Glutamatergic neuron (in vitro differentiated cells): ENCODE results near the gene OTULIN. TPM values are rescaled to one million over a fixed set of nuclear protein-coding genes. Genes with fewer than 3 reads are reported as not detected.
A peak's percentile ranks its signal among the peaks of the same experiment; 100 is the strongest.

Source experiments
- DNase-seq: peaks from one replicate; pipeline ENCODE4 v3.0.0; 2022
- H3K27ac Mint-ChIP-seq: one replicate; pipeline ENCODE4 v1.8.0; 2020; ENCODE audit warnings: mild to moderate bottlenecking, mixed read lengths, inconsistent platforms; ENCODE audit not compliant: unreplicated experiment
- H3K27me3 Mint-ChIP-seq: one replicate; pipeline ENCODE4 v1.8.0; 2020; ENCODE audit warnings: mild to moderate bottlenecking, moderate library complexity, mixed read lengths, inconsistent platforms; ENCODE audit not compliant: unreplicated experiment
- H3K36me3 Mint-ChIP-seq: one replicate; pipeline ENCODE4 v1.8.0; 2020; ENCODE audit warnings: mild to moderate bottlenecking, mixed read lengths, inconsistent platforms; ENCODE audit not compliant: unreplicated experiment
- H3K4me1 Mint-ChIP-seq: one replicate; pipeline ENCODE4 v1.8.0; 2020; ENCODE audit warnings: mild to moderate bottlenecking, low read depth, mixed read lengths, inconsistent platforms; ENCODE audit not compliant: unreplicated experiment
- H3K4me3 Mint-ChIP-seq: one replicate; pipeline ENCODE4 v1.8.0; 2020; ENCODE audit warnings: mild to moderate bottlenecking, mixed read lengths, inconsistent platforms; ENCODE audit not compliant: unreplicated experiment
- H3K9me3 Mint-ChIP-seq: one replicate; pipeline ENCODE4 v1.8.0; 2020; ENCODE audit warnings: mild to moderate bottlenecking, moderate library complexity, mixed read lengths, inconsistent platforms; ENCODE audit not compliant: unreplicated experiment
- CTCF ChIP-seq: fragments of 200-600 bp; sonication (generic); IDR thresholded peaks from one replicate; pipeline ENCODE4 v1.5.0; 2021; ENCODE audit not compliant: partially characterized antibody, unreplicated experiment
- total RNA-seq: library from RNA; stranded (reverse); fragmentation: NEBNext Ultra II Directional; extraction: Animal tissue kit (Norgen Biotek cat#: 25700); gene quantifications from one replicate; pipeline ENCODE4 v1.2.1, GENCODE V29; 2021; ENCODE audit not compliant: unreplicated experiment

OTULIN gene
- total RNA-seq, 1 donor from 2014 or later = 17.7 TPM

- no peak for TF ChIP-seq CTCF
- Mint-ChIP-seq H3K4me1 (peaks cover 33% of the 10 kb centered on the region), H3K27me3 (peaks cover 9% of the 10 kb centered on the region), H3K4me3 (peak overlapping the region; percentile 34), H3K36me3 (peaks cover 12% of the 10 kb centered on the region), H3K9me3 (peaks cover 4% of the 10 kb centered on the region), H3K27ac (peak overlapping the region; percentile 85)
- no peak for DNase-seq
Measured at GRCh38 chr5:14727928-14728458, 63.5 kb downstream of the OTULIN start.

GRCh38 chr5:14728459-14728938 is 64.0 kb downstream of the OTULIN start:
- peak overlapping the region; percentile 85 for H3K27ac Mint-ChIP-seq
- H3K4me3 Mint-ChIP-seq = no peak overlapping the region
- peaks cover 9% of the 10 kb centered on the region for H3K27me3 Mint-ChIP-seq
- H3K36me3 Mint-ChIP-seq = peaks cover 12% of the 10 kb centered on the region
- no peak for TF ChIP-seq CTCF
- H3K4me1 Mint-ChIP-seq = peaks cover 36% of the 10 kb centered on the region
- DNase-seq = no peak
- H3K9me3 Mint-ChIP-seq = peaks cover 4% of the 10 kb centered on the region

GRCh38 chr5:14729448-14730385 is 65.2 kb downstream of the OTULIN start:
- Mint-ChIP-seq H3K27me3 (peaks cover 9% of the 10 kb centered on the region), H3K9me3 (peaks cover 4% of the 10 kb centered on the region), H3K4me3 (no peak overlapping the region), H3K4me1 (peaks cover 36% of the 10 kb centered on the region), H3K36me3 (peaks cover 12% of the 10 kb centered on the region), H3K27ac (no peak overlapping the region)
- no peak for DNase-seq
- no peak for TF ChIP-seq CTCF

GRCh38 chr5:14730466-14730865 is 65.9 kb downstream of the OTULIN start:
- Mint-ChIP-seq H3K36me3 (peaks cover 12% of the 10 kb centered on the region), H3K9me3 (peaks cover 4% of the 10 kb centered on the region), H3K27ac (no peak overlapping the region), H3K4me1 (peaks cover 36% of the 10 kb centered on the region), H3K27me3 (peaks cover 10% of the 10 kb centered on the region), H3K4me3 (no peak overlapping the region)
- no peak for TF ChIP-seq CTCF
- DNase-seq = no peak

GRCh38 chr5:14730881-14731280 is 66.4 kb downstream of the OTULIN start:
- no peak for TF ChIP-seq CTCF
- peak overlapping the region; percentile 46 for H3K27ac Mint-ChIP-seq
- H3K4me1 Mint-ChIP-seq = peaks cover 34% of the 10 kb centered on the region
- no peak for DNase-seq
- peaks cover 8% of the 10 kb centered on the region for H3K27me3 Mint-ChIP-seq
- no peak overlapping the region for H3K4me3 Mint-ChIP-seq
- peaks cover 4% of the 10 kb centered on the region for H3K9me3 Mint-ChIP-seq
- peaks cover 12% of the 10 kb centered on the region for H3K36me3 Mint-ChIP-seq
